NK-92 (cell line): ENCODE measurements around the gene PELI2.

Experiments used
- DNase-seq: peaks from one replicate; lab custom pipeline; 2025; ENCODE audit not compliant: unreplicated experiment; lab: John Stamatoyannopoulos, UW

The PELI2 gene

GRCh38 chr14:56293506-56293905 lies 175.3 kb downstream of the PELI2 start:
- no peak for DNase-seq

GRCh38 chr14:56294128-56294527 lies 175.9 kb downstream of the PELI2 start:
- DNase-seq = no peak

DNA sequence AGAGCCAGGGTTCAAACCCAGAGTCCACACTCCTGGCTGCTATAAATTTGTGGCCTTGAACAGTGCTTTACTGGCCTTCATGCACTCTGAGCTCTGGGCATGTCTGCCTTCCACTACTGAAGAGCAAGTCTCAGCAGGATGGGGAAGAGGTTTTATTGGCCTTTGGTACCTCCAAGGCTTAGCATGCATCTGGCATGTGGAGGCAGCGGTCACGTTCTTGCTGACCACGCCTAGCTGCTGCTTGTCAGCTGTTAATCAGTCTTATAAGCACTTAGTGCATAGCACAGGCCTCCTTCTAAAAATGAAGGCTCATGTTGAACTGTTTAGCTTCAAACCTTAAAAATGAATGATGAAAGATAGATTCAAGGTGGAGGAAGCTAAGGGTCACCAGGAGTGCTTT lies 177.5 kb downstream of the PELI2 start:
- no peak for DNase-seq

- DNase-seq = no peak
Observed at GRCh38 chr14:56297449-56297848, 179.2 kb downstream of the PELI2 start.

DNA sequence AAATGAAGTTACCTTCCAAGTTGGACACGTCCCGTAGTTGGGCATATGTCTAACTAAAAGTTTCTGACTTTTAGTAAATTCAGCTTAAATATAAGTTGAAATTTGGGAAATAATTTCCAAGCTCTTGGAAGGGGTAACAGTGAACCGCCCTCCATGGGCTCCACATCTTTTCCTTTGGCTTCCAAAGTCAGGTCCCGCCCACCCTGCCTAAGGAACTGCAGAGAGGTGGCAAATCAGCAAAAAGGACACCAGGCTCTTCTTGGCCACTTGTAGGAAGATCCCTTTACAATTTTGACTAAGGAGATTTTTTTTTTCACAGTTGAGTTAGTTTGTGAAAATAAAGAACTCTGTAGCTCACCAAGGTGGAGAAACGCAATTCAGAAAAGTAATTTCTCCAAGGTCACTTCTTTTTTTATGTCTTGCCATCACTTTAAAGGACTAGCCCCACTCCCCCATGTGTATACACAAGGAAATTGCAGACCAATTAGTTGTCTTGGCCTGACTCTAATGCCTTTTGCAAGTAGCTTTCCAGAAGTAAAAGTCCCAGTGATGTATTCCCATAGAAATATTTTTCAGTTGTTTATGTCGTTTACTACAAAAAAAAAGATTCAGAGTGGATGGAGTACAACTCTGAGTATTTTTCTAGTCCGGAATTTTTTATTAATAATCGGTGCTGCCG lies 181.2 kb downstream of the PELI2 start:
- no peak for DNase-seq

- no peak for DNase-seq
Observed at GRCh38 chr14:56300495-56300894, 182.3 kb downstream of the PELI2 start.

DNA sequence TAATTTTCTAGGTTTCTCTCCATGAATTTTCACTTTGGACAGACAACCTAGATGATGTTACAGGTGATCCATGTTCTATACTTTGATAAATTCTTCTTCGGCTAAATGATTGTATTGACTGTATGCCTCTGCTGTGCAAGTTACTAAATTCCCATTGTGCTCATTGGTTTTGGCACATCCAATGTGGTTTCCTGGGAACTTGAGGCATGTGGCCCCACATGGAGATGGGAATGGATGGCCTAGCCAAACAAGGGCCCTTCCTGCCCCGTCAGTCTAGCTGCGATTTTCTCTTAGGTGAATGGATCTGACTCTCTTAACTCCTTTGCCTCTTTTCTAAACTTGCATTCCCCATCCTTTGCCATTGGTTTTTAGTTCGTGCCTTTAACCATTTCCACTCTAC lies 186.2 kb downstream of the PELI2 start:
- no peak for DNase-seq

GRCh38 chr14:56309198-56309597 lies 191.0 kb downstream of the PELI2 start:
- DNase-seq = no peak

DNA sequence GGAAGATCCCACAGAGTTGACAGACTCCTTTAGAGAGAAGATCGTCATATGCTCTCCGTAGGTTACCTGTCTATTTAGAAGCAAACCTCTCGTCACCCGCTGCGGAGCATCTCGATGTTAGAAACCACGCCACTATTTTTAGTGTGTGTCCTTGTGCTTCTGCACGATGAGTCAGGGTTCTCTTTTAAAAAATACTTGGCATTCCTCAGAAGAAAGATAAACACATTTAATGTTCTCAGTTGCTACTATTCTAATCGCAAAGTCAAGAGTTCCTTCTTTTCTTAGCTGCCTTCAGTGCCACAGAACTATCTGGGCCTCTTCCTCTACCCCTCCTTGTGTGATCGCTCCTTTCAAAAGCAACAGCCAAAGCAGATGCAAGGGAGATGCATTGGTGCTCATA lies 192.4 kb downstream of the PELI2 start:
- no peak for DNase-seq

- DNase-seq = no peak
Observed at GRCh38 chr14:56313789-56314188, 195.6 kb downstream of the PELI2 start.

DNA sequence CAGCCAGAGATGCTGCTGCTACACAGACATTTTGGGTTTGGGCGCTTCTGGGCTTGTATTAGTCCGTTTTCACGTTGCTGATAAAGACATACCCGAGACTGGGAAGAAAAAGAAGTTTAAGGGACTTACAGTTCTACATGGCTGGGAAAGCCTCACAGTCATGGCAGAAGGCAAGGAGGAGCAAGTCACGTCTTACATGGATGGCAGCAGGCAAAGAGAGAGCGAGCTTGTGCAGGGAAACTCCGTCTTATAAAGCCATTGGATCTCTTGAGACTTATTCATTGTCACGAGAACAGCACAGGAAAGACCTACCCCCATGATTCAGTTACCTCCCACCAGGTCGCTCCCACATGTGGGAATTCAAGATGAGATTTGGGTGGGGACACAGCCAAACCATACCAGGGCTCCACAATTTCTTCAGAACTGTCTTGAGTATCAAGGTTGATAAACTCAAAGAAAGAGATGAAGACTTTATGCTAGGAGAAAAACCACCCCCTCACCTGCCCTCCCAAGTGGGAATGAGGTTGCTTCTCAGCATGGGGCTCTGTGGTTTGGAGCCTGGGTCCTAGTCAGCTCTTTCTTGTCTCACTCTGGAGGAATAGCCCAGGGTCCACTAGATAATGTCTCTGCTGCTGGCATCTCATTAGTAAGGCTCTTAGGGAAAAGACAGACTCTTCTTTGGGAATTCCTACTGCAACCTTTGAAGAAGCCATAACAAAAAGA lies 200.3 kb downstream of the PELI2 start:
- no peak for DNase-seq

DNA sequence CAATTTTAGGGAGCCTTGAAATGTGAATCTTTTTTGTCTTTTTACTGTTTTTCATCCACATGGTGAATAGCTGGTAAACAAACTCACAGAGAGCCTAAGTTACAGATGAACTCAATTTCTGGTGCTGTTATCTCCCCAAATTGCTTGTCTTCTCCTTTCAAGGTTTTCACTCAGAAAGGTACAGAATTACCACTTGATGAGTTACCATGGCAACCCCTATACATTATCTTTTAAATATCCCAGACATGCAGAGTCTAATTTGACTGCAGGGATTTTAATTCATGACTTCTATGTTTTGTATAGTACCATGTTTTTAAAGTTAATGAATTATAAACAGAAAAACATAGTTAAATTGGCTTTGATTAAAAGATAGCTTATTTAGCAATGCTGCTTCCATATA lies 203.7 kb downstream of the PELI2 start:
- DNase-seq = no peak

GRCh38 chr14:56322531-56322930 lies 204.3 kb downstream of the PELI2 start:
- DNase-seq = no peak

DNA sequence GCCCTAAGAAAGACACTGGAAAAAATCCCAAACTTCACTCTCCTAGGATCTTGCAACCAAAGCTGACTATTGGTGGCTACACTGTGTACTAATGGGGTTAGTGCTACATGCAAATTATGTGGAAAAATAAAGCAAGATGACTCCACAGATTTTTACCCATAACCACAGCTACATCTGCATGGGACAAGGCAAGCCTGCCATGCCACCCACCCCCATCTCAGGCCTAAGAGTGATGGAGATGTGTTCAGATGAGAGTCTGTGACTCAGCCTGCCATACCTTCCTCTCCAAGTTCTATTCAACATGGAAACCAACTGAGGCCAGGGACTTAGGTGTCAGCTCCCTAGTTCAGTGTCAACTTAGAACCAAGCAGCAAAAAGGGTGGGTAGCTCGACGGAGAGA lies 206.2 kb downstream of the PELI2 start:
- DNase-seq = no peak

DNA sequence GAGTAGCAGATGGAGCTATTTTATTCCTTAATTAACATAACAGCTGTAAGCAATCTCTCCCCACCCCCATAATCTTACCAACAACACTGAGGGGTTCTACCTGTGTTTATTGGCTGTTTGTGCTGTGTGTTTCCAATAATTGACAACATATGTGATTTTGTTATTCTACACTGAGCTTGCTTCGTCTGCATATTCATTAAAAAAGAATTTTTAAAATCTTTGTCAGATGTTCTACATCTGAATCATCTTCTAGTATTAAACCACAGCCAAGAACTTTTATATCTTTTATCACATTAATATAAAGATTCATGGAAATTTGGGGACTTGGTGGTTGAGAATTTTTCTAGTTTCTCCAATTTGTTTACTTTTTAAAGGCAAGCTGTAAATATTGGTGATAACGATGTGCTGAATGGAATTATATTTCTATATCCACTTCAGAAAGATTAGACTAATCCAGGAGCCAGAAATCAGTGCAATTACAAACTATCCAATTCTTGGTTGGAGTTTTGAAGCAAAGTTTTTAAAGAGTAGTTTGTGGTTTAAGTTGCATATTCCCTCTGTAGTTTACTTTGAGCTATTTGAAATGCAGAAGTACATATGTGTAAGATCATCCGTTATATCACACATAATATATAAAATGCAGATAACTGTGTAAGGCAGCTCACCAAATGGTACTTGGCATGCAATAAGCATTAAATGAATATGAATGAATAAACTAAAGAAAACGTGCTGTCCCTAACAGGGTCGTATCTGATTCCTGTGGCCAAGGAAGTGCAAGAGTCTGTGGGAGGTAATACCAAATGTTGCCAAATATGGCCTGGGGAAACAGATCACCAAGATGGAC lies 206.9 kb downstream of the PELI2 start:
- no peak for DNase-seq

GRCh38 chr14:56328021-56328420 lies 209.8 kb downstream of the PELI2 start:
- no peak for DNase-seq

GRCh38 chr14:56331592-56332216 lies 213.5 kb downstream of the PELI2 start:
- DNase-seq = no peak

GRCh38 chr14:56333359-56334292 lies 215.4 kb downstream of the PELI2 start:
- no peak for DNase-seq

GRCh38 chr14:56334458-56334857 lies 216.2 kb downstream of the PELI2 start:
- no peak for DNase-seq

DNA sequence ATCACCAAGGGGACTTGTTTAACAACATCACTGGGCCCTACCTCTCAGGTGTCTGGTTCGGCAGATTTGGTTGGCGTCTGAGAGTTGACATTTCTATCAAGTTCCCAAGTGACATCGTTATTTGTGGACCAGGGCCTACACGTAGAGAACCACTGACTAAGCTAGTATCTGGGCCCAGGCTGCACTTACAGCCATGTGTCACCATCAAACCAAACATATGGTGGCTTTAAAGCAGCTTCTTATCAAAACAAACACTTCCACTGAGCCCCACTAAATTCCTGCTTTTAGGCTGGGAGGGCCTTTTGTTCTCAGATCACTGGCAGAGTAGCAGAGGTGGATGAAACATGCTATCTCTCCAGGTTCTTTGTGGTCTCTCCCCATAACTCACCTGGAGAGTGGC lies 220.5 kb downstream of the PELI2 start:
- DNase-seq = no peak
